HL-60 (cell line): ENCODE measurements around the gene CCDC83.
"Not testable (repeated sequence)": the region's sequence is repeated elsewhere in the genome, so short reads cannot be mapped to it uniquely, and the experiment has no call there.

Experiments
- DNase-seq, 2 experiments: peaks; one replicate each; pipeline ENCODE4 v3.0.0-alpha.2; 2010 to 2020; ENCODE audit warnings: low read depth in 1 of 2, low spot score in 1 of 2
- H3K27ac ChIP-seq: fragments of 250-450 bp; sonication (Bioruptor Pico); replicated peaks from 2 replicates; pipeline ENCODE4 v1.5.1; 2020; ENCODE audit warnings: mild to moderate bottlenecking, moderate library complexity
- H3K27me3 ChIP-seq: fragments of 250-450 bp; sonication (Bioruptor Pico); 2 replicates; pipeline ENCODE4 v1.5.1; 2021; ENCODE audit warnings: mild to moderate bottlenecking, moderate library complexity; ENCODE audit not compliant: insufficient read depth, poor library complexity, severe bottlenecking
- H3K4me3 ChIP-seq: replicated peaks from 2 replicates; pipeline ENCODE4 v1.5.1; 2011; ENCODE audit warnings: mild to moderate bottlenecking, control low read depth, low read length; ENCODE audit not compliant: insufficient read depth
- GABPA ChIP-seq: IDR thresholded peaks from 2 replicates; pipeline ENCODE4 v1.6.1; 2012; ENCODE audit warnings: low read depth
- POLR2AphosphoS5 ChIP-seq: IDR thresholded peaks from 2 replicates; pipeline ENCODE4 v1.6.1; 2012; ENCODE audit warnings: low read depth
- SPI1 ChIP-seq: IDR thresholded peaks from 2 replicates; pipeline ENCODE4 v1.6.1; 2012; ENCODE audit warnings: low read depth, mild to moderate bottlenecking, borderline replicate concordance
- TF ChIP-seq, protein P1 (sequence below): IDR thresholded peaks from one replicate; pipeline ENCODE4 v1.5.1; 2011; ENCODE audit warnings: low read length, control low read depth, inconsistent platforms; ENCODE audit not compliant: insufficient read depth
- TF ChIP-seq, protein P2 (sequence below): IDR thresholded peaks from 2 replicates; pipeline ENCODE4 v1.6.1; 2012; ENCODE audit warnings: low read depth; ENCODE audit not compliant: insufficient replicate concordance

Gene CCDC83

DNA sequence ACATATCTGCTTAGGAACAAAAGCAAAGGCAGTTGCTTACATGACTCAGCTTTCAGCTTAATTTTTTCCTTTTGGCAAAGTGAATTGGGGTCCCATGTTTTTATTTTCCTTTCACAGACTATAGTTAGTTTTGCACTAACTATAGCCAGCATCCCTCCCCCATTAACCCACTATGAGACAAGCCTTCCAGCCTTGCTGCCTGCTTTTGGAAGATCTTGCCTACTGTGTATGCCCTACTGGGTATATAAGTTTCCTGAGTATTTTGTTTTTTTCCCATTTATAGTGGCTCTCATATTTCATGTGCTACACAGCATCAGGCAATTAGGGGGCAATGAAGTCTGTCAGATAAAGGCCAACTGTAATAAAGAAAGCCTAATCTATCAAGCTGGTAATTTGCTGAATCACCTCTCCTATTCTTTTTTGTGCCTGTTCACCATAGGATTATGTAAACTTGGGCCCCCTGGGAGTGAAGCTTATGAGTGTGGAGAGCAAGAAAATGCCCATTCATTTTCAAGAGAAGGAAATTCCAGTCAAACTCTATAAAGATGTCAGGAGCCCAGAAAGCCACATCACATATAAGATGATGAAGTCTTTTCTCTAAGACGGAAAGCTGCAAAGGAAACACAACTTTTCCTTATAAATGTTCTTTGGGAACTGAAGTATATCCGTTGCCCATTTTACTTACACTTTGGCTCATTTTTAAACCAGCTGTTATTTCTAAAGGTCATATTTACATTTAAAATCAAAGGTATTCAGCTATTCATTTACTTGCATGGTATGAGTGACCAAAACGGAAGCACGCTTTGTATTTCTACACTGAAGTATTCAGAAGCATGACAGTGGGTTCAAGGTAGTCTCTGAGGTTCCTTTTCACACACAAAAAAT, 64.0 kb downstream of the CCDC83 start:
- Histone ChIP-seq H3K4me3 (no peak overlapping the region), H3K27me3 (no peaks in the 10 kb centered on the region), H3K27ac (no peak overlapping the region)
- DNase-seq, result no peak
- TF ChIP-seq, protein P1, sequence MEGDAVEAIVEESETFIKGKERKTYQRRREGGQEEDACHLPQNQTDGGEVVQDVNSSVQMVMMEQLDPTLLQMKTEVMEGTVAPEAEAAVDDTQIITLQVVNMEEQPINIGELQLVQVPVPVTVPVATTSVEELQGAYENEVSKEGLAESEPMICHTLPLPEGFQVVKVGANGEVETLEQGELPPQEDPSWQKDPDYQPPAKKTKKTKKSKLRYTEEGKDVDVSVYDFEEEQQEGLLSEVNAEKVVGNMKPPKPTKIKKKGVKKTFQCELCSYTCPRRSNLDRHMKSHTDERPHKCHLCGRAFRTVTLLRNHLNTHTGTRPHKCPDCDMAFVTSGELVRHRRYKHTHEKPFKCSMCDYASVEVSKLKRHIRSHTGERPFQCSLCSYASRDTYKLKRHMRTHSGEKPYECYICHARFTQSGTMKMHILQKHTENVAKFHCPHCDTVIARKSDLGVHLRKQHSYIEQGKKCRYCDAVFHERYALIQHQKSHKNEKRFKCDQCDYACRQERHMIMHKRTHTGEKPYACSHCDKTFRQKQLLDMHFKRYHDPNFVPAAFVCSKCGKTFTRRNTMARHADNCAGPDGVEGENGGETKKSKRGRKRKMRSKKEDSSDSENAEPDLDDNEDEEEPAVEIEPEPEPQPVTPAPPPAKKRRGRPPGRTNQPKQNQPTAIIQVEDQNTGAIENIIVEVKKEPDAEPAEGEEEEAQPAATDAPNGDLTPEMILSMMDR, result no peak
- no peak for TF ChIP-seq GABPA
- TF ChIP-seq, protein P2, sequence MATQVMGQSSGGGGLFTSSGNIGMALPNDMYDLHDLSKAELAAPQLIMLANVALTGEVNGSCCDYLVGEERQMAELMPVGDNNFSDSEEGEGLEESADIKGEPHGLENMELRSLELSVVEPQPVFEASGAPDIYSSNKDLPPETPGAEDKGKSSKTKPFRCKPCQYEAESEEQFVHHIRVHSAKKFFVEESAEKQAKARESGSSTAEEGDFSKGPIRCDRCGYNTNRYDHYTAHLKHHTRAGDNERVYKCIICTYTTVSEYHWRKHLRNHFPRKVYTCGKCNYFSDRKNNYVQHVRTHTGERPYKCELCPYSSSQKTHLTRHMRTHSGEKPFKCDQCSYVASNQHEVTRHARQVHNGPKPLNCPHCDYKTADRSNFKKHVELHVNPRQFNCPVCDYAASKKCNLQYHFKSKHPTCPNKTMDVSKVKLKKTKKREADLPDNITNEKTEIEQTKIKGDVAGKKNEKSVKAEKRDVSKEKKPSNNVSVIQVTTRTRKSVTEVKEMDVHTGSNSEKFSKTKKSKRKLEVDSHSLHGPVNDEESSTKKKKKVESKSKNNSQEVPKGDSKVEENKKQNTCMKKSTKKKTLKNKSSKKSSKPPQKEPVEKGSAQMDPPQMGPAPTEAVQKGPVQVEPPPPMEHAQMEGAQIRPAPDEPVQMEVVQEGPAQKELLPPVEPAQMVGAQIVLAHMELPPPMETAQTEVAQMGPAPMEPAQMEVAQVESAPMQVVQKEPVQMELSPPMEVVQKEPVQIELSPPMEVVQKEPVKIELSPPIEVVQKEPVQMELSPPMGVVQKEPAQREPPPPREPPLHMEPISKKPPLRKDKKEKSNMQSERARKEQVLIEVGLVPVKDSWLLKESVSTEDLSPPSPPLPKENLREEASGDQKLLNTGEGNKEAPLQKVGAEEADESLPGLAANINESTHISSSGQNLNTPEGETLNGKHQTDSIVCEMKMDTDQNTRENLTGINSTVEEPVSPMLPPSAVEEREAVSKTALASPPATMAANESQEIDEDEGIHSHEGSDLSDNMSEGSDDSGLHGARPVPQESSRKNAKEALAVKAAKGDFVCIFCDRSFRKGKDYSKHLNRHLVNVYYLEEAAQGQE, result no peak
- TF ChIP-seq POLR2AphosphoS5, result no peak
- no peak for TF ChIP-seq SPI1

- no peak overlapping the region for H3K4me3 ChIP-seq
- DNase-seq, result no peak
- H3K27ac ChIP-seq, result no peak overlapping the region
- TF ChIP-seq GABPA, result no peak
- TF ChIP-seq, protein P1, result no peak
- TF ChIP-seq, protein P2, result no peak
- no peak for TF ChIP-seq POLR2AphosphoS5
- TF ChIP-seq SPI1, result no peak
- no peaks in the 10 kb centered on the region for H3K27me3 ChIP-seq
Measured at GRCh38 chr11:85922367-85922766, 67.2 kb downstream of the CCDC83 start.

DNA sequence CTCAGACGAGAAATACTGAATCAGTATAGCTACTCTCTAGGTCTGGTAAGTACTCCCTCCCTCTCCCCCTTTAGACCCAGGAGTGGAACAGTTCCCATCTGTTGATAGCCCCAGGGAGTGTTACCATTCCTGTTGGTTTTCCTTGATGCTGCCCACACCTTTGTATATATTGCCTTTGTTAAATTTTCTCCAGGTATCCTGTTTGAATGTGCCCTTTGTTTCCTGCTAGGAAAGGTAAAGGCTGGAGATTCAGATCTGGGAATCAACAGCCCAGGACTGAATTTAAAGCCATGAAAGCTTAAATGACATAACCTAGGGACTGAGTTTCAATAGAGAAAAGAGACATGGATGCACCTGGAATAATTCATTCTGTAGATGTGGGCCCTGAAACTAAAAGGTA, 68.3 kb downstream of the CCDC83 start:
- TF ChIP-seq, protein P1, result no peak
- TF ChIP-seq SPI1 (no peak), POLR2AphosphoS5 (no peak), GABPA (no peak)
- TF ChIP-seq, protein P2, result no peak
- Histone ChIP-seq H3K27me3 (no peaks in the 10 kb centered on the region), H3K27ac (no peak overlapping the region), H3K4me3 (no peak overlapping the region)
- no peak for DNase-seq

DNA sequence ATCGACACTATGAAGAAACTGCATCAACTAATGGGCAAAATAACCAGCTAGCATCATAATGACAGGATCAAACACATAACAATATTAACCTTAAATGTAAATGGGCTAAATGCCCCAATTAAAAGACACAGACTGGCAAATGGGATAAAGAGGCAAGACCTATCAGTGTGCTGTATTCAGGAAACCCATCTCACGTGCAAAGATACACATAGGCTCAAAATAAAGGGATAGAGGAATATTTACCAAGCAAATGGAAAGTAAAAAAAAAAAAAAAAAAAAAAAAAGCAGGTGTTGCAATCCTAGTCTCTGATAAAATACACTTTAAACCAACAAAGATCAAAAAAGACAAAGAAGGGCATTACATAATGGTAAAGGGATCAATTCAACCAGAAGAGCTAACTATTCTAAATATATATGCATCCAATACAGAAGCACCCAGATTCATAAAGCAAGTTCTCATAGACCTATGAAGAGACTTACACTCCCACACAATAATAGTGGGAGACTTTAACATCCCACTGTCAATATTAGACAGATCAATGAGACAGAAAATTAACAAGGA, 71.6 kb downstream of the CCDC83 start:
- DNase-seq, result not testable (repeated sequence)

More for the DNA sequence above, 71.6 kb downstream of the CCDC83 start:
- H3K27ac ChIP-seq, H3K4me3 ChIP-seq, H3K27me3 ChIP-seq: not testable (repeated sequence)
